ENCODE data around the gene SMYD3. TPM values are rescaled to one million over a fixed set of nuclear protein-coding genes. Genes with fewer than 3 reads are reported as not detected.

SMYD3 gene
- total RNA-seq, 1 donor from 2014 or later: 27.2 TPM

GRCh38 chr1:246396322-246396721 is 110.8 kb downstream of the SMYD3 start:
- no peak for TF ChIP-seq CTCF (IDR thresholded peaks at IDR 0.05)
- Histone ChIP-seq H3K27ac (no peak overlapping the region), H3K36me3 (no peaks in the 10 kb centered on the region), H3K4me3 (no peak overlapping the region), H3K4me1 (no peaks in the 10 kb centered on the region), H3K9me3 (no peaks in the 10 kb centered on the region), H3K27me3 (no peaks in the 10 kb centered on the region)
- DNase-seq (no peak), ATAC-seq (no peak)
- intact Hi-C loops (cut with DNase I): no loop called here

GRCh38 chr1:246394121-246394520 is 113.0 kb downstream of the SMYD3 start:
- H3K9me3 ChIP-seq: peaks cover 6% of the 10 kb centered on the region
- ATAC-seq (no peak), DNase-seq (no peak)
- no peaks in the 10 kb centered on the region for H3K4me1 ChIP-seq
- TF ChIP-seq CTCF (IDR thresholded peaks at IDR 0.05): no peak
- intact Hi-C loops (cut with DNase I): no loop called here
- H3K36me3 ChIP-seq: no peaks in the 10 kb centered on the region
- no peaks in the 10 kb centered on the region for H3K27me3 ChIP-seq
- no peak overlapping the region for H3K4me3 ChIP-seq
- no peak overlapping the region for H3K27ac ChIP-seq

- Histone ChIP-seq H3K27ac (no peak overlapping the region), H3K9me3 (peaks cover 6% of the 10 kb centered on the region), H3K4me3 (no peak overlapping the region), H3K27me3 (no peaks in the 10 kb centered on the region), H3K36me3 (no peaks in the 10 kb centered on the region), H3K4me1 (no peaks in the 10 kb centered on the region)
- no peak for DNase-seq
- ATAC-seq: no peak
- intact Hi-C loops (cut with DNase I): no loop called here
- no peak for TF ChIP-seq CTCF (IDR thresholded peaks at IDR 0.05)
Observed at GRCh38 chr1:246390855-246391254, 116.2 kb downstream of the SMYD3 start.

- Histone ChIP-seq H3K36me3 (no peaks in the 10 kb centered on the region), H3K4me1 (no peaks in the 10 kb centered on the region), H3K27ac (no peak overlapping the region), H3K27me3 (no peaks in the 10 kb centered on the region), H3K4me3 (no peak overlapping the region), H3K9me3 (no peaks in the 10 kb centered on the region)
- DNase-seq: no peak
- intact Hi-C loops (cut with DNase I): no loop called here
- TF ChIP-seq CTCF (IDR thresholded peaks at IDR 0.05): no peak
- ATAC-seq: no peak
Observed at GRCh38 chr1:246384616-246385015, 122.5 kb downstream of the SMYD3 start.

- Histone ChIP-seq H3K27me3 (no peaks in the 10 kb centered on the region), H3K9me3 (no peaks in the 10 kb centered on the region), H3K27ac (no peak overlapping the region), H3K4me3 (no peak overlapping the region), H3K36me3 (no peaks in the 10 kb centered on the region), H3K4me1 (no peaks in the 10 kb centered on the region)
- no peak for TF ChIP-seq CTCF (IDR thresholded peaks at IDR 0.05)
- ATAC-seq (no peak), DNase-seq (no peak)
- intact Hi-C loops (cut with DNase I): no loop called here
Observed at GRCh38 chr1:246383791-246384190, 123.3 kb downstream of the SMYD3 start.

GRCh38 chr1:246383239-246383589 is 123.9 kb downstream of the SMYD3 start:
- DNase-seq: no peak

More at GRCh38 chr1:246383239-246383589, 123.9 kb downstream of the SMYD3 start:
- H3K27ac ChIP-seq: no peak overlapping the region
- no peaks in the 10 kb centered on the region for H3K4me1 ChIP-seq
- intact Hi-C loops (cut with DNase I): no loop called here
- no peaks in the 10 kb centered on the region for H3K27me3 ChIP-seq
- TF ChIP-seq CTCF (IDR thresholded peaks at IDR 0.05): no peak
- ATAC-seq: no peak
- H3K9me3 ChIP-seq: no peaks in the 10 kb centered on the region
- no peak overlapping the region for H3K4me3 ChIP-seq
- H3K36me3 ChIP-seq: no peaks in the 10 kb centered on the region
